ENCODE data around the gene RUBCN.
"Not testable (repeated sequence)": the region's sequence is repeated elsewhere in the genome, so short reads cannot be mapped to it uniquely, and the experiment has no call there.

GRCh38 chr3:197654090-197654997, 82.4 kb downstream of the RUBCN start:
- not testable (repeated sequence) for TF ChIP-seq CTCF, POLR2A (IDR thresholded peaks at IDR 0.05)

Data from heart left ventricle (tissue), 13 donors.